Uterus (tissue), 2 donors: ENCODE data around the gene DMBT1.

Source experiments
- POLR2A ChIP-seq, 2 donors: fragments of 450-650 bp; IDR thresholded peaks; one replicate each; pipeline ENCODE4 v1.6.1; 2016; ENCODE audit warnings: antibody characterized with exemption in 2 of 2, mild to moderate bottlenecking in 1 of 2, moderate library complexity in 1 of 2
- TF ChIP-seq, protein P1 (sequence below), 4 experiments: fragments of 200-600 bp in 2 of 4; fragments of 450-650 bp in 2 of 4; sonication (generic) in 2 of 4; IDR thresholded peaks; one replicate each; pipeline ENCODE4 v1.5.1; 2016 to 2019; ENCODE audit warnings: antibody characterized with exemption in 4 of 4, mild to moderate bottlenecking in 2 of 4, moderate library complexity in 1 of 4

- TF ChIP-seq, protein P1, sequence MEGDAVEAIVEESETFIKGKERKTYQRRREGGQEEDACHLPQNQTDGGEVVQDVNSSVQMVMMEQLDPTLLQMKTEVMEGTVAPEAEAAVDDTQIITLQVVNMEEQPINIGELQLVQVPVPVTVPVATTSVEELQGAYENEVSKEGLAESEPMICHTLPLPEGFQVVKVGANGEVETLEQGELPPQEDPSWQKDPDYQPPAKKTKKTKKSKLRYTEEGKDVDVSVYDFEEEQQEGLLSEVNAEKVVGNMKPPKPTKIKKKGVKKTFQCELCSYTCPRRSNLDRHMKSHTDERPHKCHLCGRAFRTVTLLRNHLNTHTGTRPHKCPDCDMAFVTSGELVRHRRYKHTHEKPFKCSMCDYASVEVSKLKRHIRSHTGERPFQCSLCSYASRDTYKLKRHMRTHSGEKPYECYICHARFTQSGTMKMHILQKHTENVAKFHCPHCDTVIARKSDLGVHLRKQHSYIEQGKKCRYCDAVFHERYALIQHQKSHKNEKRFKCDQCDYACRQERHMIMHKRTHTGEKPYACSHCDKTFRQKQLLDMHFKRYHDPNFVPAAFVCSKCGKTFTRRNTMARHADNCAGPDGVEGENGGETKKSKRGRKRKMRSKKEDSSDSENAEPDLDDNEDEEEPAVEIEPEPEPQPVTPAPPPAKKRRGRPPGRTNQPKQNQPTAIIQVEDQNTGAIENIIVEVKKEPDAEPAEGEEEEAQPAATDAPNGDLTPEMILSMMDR (IDR thresholded peaks at IDR 0.05) = no peak
- no peak for TF ChIP-seq POLR2A (IDR thresholded peaks at IDR 0.05)
Measured at GRCh38 chr10:122662231-122662630, 101.7 kb downstream of the DMBT1 start.
